Natural killer cell (primary cell): ENCODE measurements around the gene RNF26. TPM values are rescaled to one million over a fixed set of nuclear protein-coding genes. Genes with fewer than 3 reads are reported as not detected.

Experiments
- ATAC-seq, 3 donors: fragments of 150-1000 bp in 2 of 3; fragments of 200-7000 bp in 1 of 3; cut with Tn5 transposase; 1 replicate in 1 of 3; 2 replicates in 2 of 3; pipeline ENCODE4 v1.10.0; 2021; ENCODE audit warnings: mild to moderate bottlenecking in 2 of 3, moderate library complexity in 2 of 3
- DNase-seq, 2 donors: peaks; one replicate each; pipeline versions ENCODE4 v3.0.0 to v3.0.0-alpha.2; 2013 to 2021; ENCODE audit warnings: mixed read lengths in 1 of 2
- H3K27ac ChIP-seq: one replicate; pipeline ENCODE4 v1.5.1; 2013; ENCODE audit warnings: mild to moderate bottlenecking, low read length
- H3K27me3 ChIP-seq: one replicate; pipeline ENCODE4 v1.6.1; 2013; ENCODE audit warnings: low read length; ENCODE audit not compliant: control insufficient read depth, insufficient read depth
- H3K36me3 ChIP-seq: one replicate; pipeline ENCODE4 v1.6.1; 2013; ENCODE audit warnings: low read length; ENCODE audit not compliant: control insufficient read depth, insufficient read depth
- H3K4me1 ChIP-seq: one replicate; pipeline ENCODE4 v1.6.1; 2013; ENCODE audit warnings: low read length; ENCODE audit not compliant: control insufficient read depth, insufficient read depth
- H3K4me3 ChIP-seq: one replicate; pipeline ENCODE4 v1.5.1; 2013; ENCODE audit warnings: low read length
- H3K9me3 ChIP-seq: one replicate; pipeline ENCODE4 v1.6.1; 2013; ENCODE audit warnings: low read length; ENCODE audit not compliant: control insufficient read depth, insufficient read depth
- H3K27ac Mint-ChIP-seq, 2 donors: one replicate each; pipeline ENCODE4 v1.8.0; 2022; ENCODE audit warnings: mild to moderate bottlenecking in 2 of 2, mixed read lengths in 2 of 2, moderate library complexity in 1 of 2
- H3K27me3 Mint-ChIP-seq, 2 donors: one replicate each; pipeline ENCODE4 v1.8.0; 2022; ENCODE audit warnings: low read depth in 2 of 2, mixed read lengths in 2 of 2
- H3K36me3 Mint-ChIP-seq: one replicate; pipeline ENCODE4 v1.8.0; 2022; ENCODE audit warnings: mixed read lengths
- H3K4me1 Mint-ChIP-seq, 2 donors: one replicate each; pipeline ENCODE4 v1.8.0; 2022; ENCODE audit warnings: mixed read lengths in 2 of 2
- H3K4me3 Mint-ChIP-seq: one replicate; pipeline ENCODE4 v1.8.0; 2022; ENCODE audit warnings: mild to moderate bottlenecking, moderate library complexity, mixed read lengths
- H3K9me3 Mint-ChIP-seq, 2 donors: one replicate each; pipeline ENCODE4 v1.8.0; 2022; ENCODE audit warnings: mixed read lengths in 2 of 2
- CTCF ChIP-seq: fragments of 200-600 bp; IDR thresholded peaks from one replicate; pipeline ENCODE4 v1.8.0; 2022; ENCODE audit warnings: antibody characterized with exemption
- WGBS: methylation state at CpG from one replicate; pipeline ENCODE4 v1.1.7; 2013; ENCODE audit warnings: missing lambda C conversion rate; ENCODE audit not compliant: insufficient coverage; 5-methylcytosine and 5-hydroxymethylcytosine counted together
- intact Hi-C: fragments of 100-400 bp; cut with micrococcal nuclease; formaldehyde crosslinking; loops from one replicate; pipeline ENCODE4 v1.14.2; 2022
- total RNA-seq, 4 donors: library from RNA; stranded (reverse); fragments of 120-200 nt in 1 of 4; gene quantifications; one replicate each; pipeline versions ENCODE4 v1.2.3 to v1.2.4, GENCODE V29; 2013 to 2022

The RNF26 gene
- total RNA-seq, 3 donors from 2014 or later (not counting 1 experiment from before 2014, with no cell fraction given) = 18.0 to 21.8 (median 18.1) TPM

GRCh38 chr11:119319136-119319699 is 15.1 kb upstream of the RNF26 start:
- H3K4me1 Mint-ChIP-seq = peaks cover 0 to 43% of the 10 kb centered on the region in 2 donors
- DNase-seq (no peak), ATAC-seq (no peak)
- Histone ChIP-seq H3K9me3 (no peaks in the 10 kb centered on the region), H3K36me3 (no peaks in the 10 kb centered on the region), H3K4me1 (peaks cover 44% of the 10 kb centered on the region), H3K4me3 (no peak overlapping the region), H3K27me3 (peaks cover 31% of the 10 kb centered on the region), H3K27ac (peak overlapping the region; percentile 42)
- H3K36me3 Mint-ChIP-seq = no peaks in the 10 kb centered on the region
- WGBS = 83% methylated on average over 8 of the region's 8 CpGs
- H3K27ac Mint-ChIP-seq = peak overlapping the region in 1 of 2 donors; percentile 35
- H3K4me3 Mint-ChIP-seq = peak overlapping the region; percentile 84
- peaks cover 27 to 31% of the 10 kb centered on the region in 2 donors for H3K27me3 Mint-ChIP-seq
- no peak for TF ChIP-seq CTCF
- H3K9me3 Mint-ChIP-seq = no peaks in the 10 kb centered on the region
- intact Hi-C loops = no loop called here

- H3K4me1 Mint-ChIP-seq = peaks cover 0 to 43% of the 10 kb centered on the region in 2 donors
These were observed 14.6 kb upstream of the RNF26 start for GRCh38 chr11:119319700-119320239.

GRCh38 chr11:119320240-119320775 is 14.0 kb upstream of the RNF26 start:
- Mint-ChIP-seq H3K36me3 (no peaks in the 10 kb centered on the region), H3K4me3 (peak overlapping the region; percentile 84), H3K27me3 (peaks cover 27 to 30% of the 10 kb centered on the region in 2 donors), H3K27ac (peak overlapping the region in 1 of 2 donors; percentile 35), H3K9me3 (no peaks in the 10 kb centered on the region), H3K4me1 (peaks cover 0 to 39% of the 10 kb centered on the region in 2 donors)
- Histone ChIP-seq H3K27me3 (peaks cover 24% of the 10 kb centered on the region), H3K4me1 (peaks cover 38% of the 10 kb centered on the region), H3K4me3 (no peak overlapping the region), H3K27ac (no peak overlapping the region), H3K36me3 (no peaks in the 10 kb centered on the region), H3K9me3 (no peaks in the 10 kb centered on the region)
- TF ChIP-seq CTCF = no peak
- WGBS = 55% methylated on average over 17 of the region's 17 CpGs
- intact Hi-C loops = loop anchor here (5.0 kb wide), 1 partner anchor 113 kb away; the partner anchor contains the start of gene CBL
- DNase-seq (no peak), ATAC-seq (no peak)

More at GRCh38 chr11:119319700-119320239, 14.6 kb upstream of the RNF26 start:
- peak overlapping the region in 1 of 2 donors; percentile 35 for H3K27ac Mint-ChIP-seq
- Histone ChIP-seq H3K27me3 (peaks cover 29% of the 10 kb centered on the region), H3K4me3 (no peak overlapping the region), H3K36me3 (no peaks in the 10 kb centered on the region), H3K4me1 (peaks cover 44% of the 10 kb centered on the region), H3K27ac (peak overlapping the region; percentile 42), H3K9me3 (no peaks in the 10 kb centered on the region)
- H3K27me3 Mint-ChIP-seq = peaks cover 27 to 31% of the 10 kb centered on the region in 2 donors
- no peaks in the 10 kb centered on the region for H3K9me3 Mint-ChIP-seq
- H3K4me3 Mint-ChIP-seq = peak overlapping the region; percentile 84
- DNase-seq = no peak
- intact Hi-C loops = loop anchor here (5.0 kb wide), 1 partner anchor 112 kb away; the partner anchor contains the start of gene CBL
- no peaks in the 10 kb centered on the region for H3K36me3 Mint-ChIP-seq
- no peak for ATAC-seq
- no peak for TF ChIP-seq CTCF
- 70% methylated on average over 11 of the region's 11 CpGs for WGBS
